Panc1 (cell line): ENCODE data around the gene PRKG1. TPM values are rescaled to one million over a fixed set of nuclear protein-coding genes. Genes with fewer than 3 reads are reported as not detected.

ENCODE experiments used
- ATAC-seq: fragments of 200-7000 bp; cut with Tn5 transposase; 2 replicates; pipeline ENCODE4 v1.9.1; 2020; ENCODE audit warnings: mild to moderate bottlenecking, moderate library complexity
- BruUV-seq: library from RNA; stranded (reverse); fragments of 400-500 nt; replicated peaks from 2 replicates; lab custom pipeline; 2021; lab: Mats Ljungman, UMichigan
- CTCF ChIA-PET: fragments of 300-600 bp; sonication (Branson Sonifier 250); formaldehyde crosslinking; loops from one replicate; lab custom pipeline; 2022; ENCODE audit warnings: antibody characterized with exemption; lab: Charles Lee
- POLR2A ChIA-PET: fragments of 300-600 bp; sonication (Branson Sonifier 250); formaldehyde crosslinking; loops from one replicate; lab custom pipeline; 2022; ENCODE audit warnings: antibody characterized with exemption; lab: Charles Lee
- DNase-seq: peaks from one replicate; pipeline ENCODE4 v3.0.0-alpha.2; 2010; ENCODE audit warnings: low read depth, low spot score
- H3K27ac ChIP-seq: 2 replicates; pipeline ENCODE4 v1.5.1; 2011; ENCODE audit warnings: mild to moderate bottlenecking, low read length, inconsistent platforms
- H3K27me3 ChIP-seq: fragments of 200-500 bp; sonication (Bioruptor generic); 2 replicates; pipeline ENCODE4 v1.6.0; 2014; ENCODE audit warnings: low read length, inconsistent platforms; ENCODE audit not compliant: control insufficient read depth, insufficient read depth
- H3K36me3 ChIP-seq: fragments of 200-500 bp; sonication (Bioruptor generic); 2 replicates; pipeline ENCODE4 v1.5.1; 2014; ENCODE audit warnings: inconsistent platforms, mild to moderate bottlenecking, low read length, moderate library complexity; ENCODE audit not compliant: control insufficient read depth, insufficient read depth
- H3K4me1 ChIP-seq: 2 replicates; pipeline ENCODE4 v1.5.1; 2011; ENCODE audit warnings: inconsistent platforms, mild to moderate bottlenecking, low read length, moderate library complexity; ENCODE audit not compliant: control insufficient read depth, insufficient read depth
- H3K4me3 ChIP-seq, 2 experiments: 2 replicates each; pipeline ENCODE4 v1.5.1; 2011 to 2012; ENCODE audit warnings: low read depth in 2 of 2, low read length in 2 of 2, mild to moderate bottlenecking in 2 of 2, inconsistent platforms in 1 of 2, moderate library complexity in 1 of 2
- H3K9me3 ChIP-seq: fragments of 200-500 bp; sonication (Bioruptor generic); 2 replicates; pipeline ENCODE4 v1.5.1; 2014; ENCODE audit warnings: low read depth, mild to moderate bottlenecking, inconsistent platforms, low read length, moderate library complexity; ENCODE audit not compliant: control insufficient read depth, insufficient read depth
- POLR2AphosphoS5 ChIP-seq: IDR thresholded peaks from 2 replicates; pipeline ENCODE4 v1.6.1; 2012; ENCODE audit warnings: mild to moderate bottlenecking, low read depth, low read length, moderate library complexity
- SIN3A ChIP-seq: IDR thresholded peaks from 2 replicates; pipeline ENCODE4 v1.6.1; 2012; ENCODE audit warnings: low read depth, mild to moderate bottlenecking, low read length, moderate library complexity, borderline replicate concordance; ENCODE audit not compliant: insufficient read depth
- TCF7L2 ChIP-seq: IDR thresholded peaks from 2 replicates; pipeline ENCODE4 v1.6.1; 2011; ENCODE audit warnings: mild to moderate bottlenecking, low read depth, low read length, inconsistent platforms
- in situ Hi-C: cut with HindIII; loops from 2 replicates; pipeline ENCODE4 v1.10.0; 2016; ENCODE audit warnings: low sequenced_read_pairs, low pct_unique_long_range_greater_than_20kb
- intact Hi-C: fragments of 100-400 bp; cut with micrococcal nuclease; formaldehyde crosslinking; loops from one replicate; pipeline ENCODE4 v1.10.0; 2022; ENCODE audit not compliant: unreplicated experiment
- total RNA-seq: library from RNA; stranded (reverse); gene quantifications from one replicate; pipeline ENCODE4 v1.2.1, GENCODE V29; 2021; ENCODE audit not compliant: unreplicated experiment
- TF ChIP-seq, protein P1 (sequence below), 2 experiments: IDR thresholded peaks; 2 replicates each; pipeline ENCODE4 v1.6.1; 2011 to 2012; ENCODE audit warnings: low read depth in 2 of 2, control low read depth in 1 of 2, low read length in 1 of 2, mild to moderate bottlenecking in 1 of 2, moderate library complexity in 1 of 2; ENCODE audit not compliant: insufficient read depth in 1 of 2
- TF ChIP-seq, protein P2 (sequence below): fragments of 450-650 bp; IDR thresholded peaks from 2 replicates; pipeline ENCODE4 v1.5.1; 2017; ENCODE audit warnings: mild to moderate bottlenecking

The PRKG1 gene
- total RNA-seq, 1 experiment from 2014 or later: 0.92 TPM

DNA sequence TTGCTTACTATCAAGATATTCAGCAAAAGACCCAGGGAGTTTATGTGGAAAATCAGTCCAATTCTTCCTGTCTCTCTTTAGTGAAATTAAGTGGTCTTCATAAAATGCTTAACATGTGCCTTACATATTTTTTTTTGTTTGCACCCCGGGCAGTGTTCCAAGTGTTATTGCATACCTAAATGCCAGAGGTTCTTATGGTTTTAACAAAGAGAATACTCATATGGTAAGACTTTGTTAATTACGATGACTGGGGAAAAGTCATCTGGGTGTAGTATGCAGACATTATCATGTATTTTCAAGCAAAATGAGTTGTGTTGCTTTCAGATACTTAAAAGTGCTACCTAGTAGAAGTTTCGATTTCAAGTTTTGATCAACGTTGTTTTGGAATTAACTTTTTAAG, 82.6 kb downstream of the PRKG1 start:
- no peaks in the 10 kb centered on the region for H3K4me1 ChIP-seq
- POLR2A ChIA-PET: no interaction called here
- CTCF ChIA-PET: no interaction called here
- DNase-seq (no peak), ATAC-seq (no peak)
- TF ChIP-seq SIN3A (no peak), TCF7L2 (no peak), POLR2AphosphoS5 (no peak)
- TF ChIP-seq, protein P1, sequence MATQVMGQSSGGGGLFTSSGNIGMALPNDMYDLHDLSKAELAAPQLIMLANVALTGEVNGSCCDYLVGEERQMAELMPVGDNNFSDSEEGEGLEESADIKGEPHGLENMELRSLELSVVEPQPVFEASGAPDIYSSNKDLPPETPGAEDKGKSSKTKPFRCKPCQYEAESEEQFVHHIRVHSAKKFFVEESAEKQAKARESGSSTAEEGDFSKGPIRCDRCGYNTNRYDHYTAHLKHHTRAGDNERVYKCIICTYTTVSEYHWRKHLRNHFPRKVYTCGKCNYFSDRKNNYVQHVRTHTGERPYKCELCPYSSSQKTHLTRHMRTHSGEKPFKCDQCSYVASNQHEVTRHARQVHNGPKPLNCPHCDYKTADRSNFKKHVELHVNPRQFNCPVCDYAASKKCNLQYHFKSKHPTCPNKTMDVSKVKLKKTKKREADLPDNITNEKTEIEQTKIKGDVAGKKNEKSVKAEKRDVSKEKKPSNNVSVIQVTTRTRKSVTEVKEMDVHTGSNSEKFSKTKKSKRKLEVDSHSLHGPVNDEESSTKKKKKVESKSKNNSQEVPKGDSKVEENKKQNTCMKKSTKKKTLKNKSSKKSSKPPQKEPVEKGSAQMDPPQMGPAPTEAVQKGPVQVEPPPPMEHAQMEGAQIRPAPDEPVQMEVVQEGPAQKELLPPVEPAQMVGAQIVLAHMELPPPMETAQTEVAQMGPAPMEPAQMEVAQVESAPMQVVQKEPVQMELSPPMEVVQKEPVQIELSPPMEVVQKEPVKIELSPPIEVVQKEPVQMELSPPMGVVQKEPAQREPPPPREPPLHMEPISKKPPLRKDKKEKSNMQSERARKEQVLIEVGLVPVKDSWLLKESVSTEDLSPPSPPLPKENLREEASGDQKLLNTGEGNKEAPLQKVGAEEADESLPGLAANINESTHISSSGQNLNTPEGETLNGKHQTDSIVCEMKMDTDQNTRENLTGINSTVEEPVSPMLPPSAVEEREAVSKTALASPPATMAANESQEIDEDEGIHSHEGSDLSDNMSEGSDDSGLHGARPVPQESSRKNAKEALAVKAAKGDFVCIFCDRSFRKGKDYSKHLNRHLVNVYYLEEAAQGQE (IDR thresholded peaks at IDR 0.05; ENCODE audit: insufficient read depth in 1 of 2, low read depth in 2 of 2, low read length in 1 of 2): no peak
- TF ChIP-seq, protein P2, sequence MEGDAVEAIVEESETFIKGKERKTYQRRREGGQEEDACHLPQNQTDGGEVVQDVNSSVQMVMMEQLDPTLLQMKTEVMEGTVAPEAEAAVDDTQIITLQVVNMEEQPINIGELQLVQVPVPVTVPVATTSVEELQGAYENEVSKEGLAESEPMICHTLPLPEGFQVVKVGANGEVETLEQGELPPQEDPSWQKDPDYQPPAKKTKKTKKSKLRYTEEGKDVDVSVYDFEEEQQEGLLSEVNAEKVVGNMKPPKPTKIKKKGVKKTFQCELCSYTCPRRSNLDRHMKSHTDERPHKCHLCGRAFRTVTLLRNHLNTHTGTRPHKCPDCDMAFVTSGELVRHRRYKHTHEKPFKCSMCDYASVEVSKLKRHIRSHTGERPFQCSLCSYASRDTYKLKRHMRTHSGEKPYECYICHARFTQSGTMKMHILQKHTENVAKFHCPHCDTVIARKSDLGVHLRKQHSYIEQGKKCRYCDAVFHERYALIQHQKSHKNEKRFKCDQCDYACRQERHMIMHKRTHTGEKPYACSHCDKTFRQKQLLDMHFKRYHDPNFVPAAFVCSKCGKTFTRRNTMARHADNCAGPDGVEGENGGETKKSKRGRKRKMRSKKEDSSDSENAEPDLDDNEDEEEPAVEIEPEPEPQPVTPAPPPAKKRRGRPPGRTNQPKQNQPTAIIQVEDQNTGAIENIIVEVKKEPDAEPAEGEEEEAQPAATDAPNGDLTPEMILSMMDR: no peak
- H3K9me3 ChIP-seq: no peaks in the 10 kb centered on the region
- H3K4me3 ChIP-seq: no peak overlapping the region
- H3K36me3 ChIP-seq: no peaks in the 10 kb centered on the region
- intact Hi-C loops: no loop called here
- BruUV-seq: no TSS peak
- H3K27me3 ChIP-seq: no peaks in the 10 kb centered on the region
- in situ Hi-C loops: no loop called here
- H3K27ac ChIP-seq: no peak overlapping the region

DNA sequence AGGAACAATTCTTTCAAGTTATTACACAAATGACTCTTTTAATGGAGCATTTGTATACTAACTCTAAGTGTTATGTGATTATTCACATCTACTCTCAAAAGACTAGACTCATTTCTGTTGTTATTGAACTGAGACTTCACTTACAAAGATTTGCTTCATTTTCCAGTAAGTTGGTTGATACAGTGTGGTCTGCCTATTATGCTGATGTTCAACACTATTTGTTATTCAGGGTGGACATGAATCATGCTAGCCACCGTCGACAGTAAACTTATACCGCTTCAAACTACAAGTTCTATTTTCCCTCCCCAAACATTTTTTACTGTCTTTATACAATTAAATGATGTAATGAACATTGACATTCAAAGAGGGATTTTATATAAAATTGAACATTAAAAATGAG, 84.5 kb downstream of the PRKG1 start:
- CTCF ChIA-PET: no interaction called here
- in situ Hi-C loops: no loop called here
- Histone ChIP-seq H3K27ac (no peak overlapping the region), H3K4me1 (no peaks in the 10 kb centered on the region), H3K9me3 (no peaks in the 10 kb centered on the region), H3K27me3 (no peaks in the 10 kb centered on the region), H3K36me3 (no peaks in the 10 kb centered on the region), H3K4me3 (no peak overlapping the region)
- ATAC-seq: no peak
- POLR2A ChIA-PET: no interaction called here
- DNase-seq: no peak
- intact Hi-C loops: no loop called here
- BruUV-seq: no TSS peak
- TF ChIP-seq, protein P1 (IDR thresholded peaks at IDR 0.05; ENCODE audit: insufficient read depth in 1 of 2, low read depth in 2 of 2, low read length in 1 of 2): no peak
- TF ChIP-seq, protein P2: no peak
- TF ChIP-seq POLR2AphosphoS5: no peak
- no peak for TF ChIP-seq SIN3A
- TF ChIP-seq TCF7L2: no peak
